Right forelimb (tissue), 1 donor: ENCODE measurements around the gene BNIP5.
A peak's percentile ranks its signal among the peaks of the same experiment; 100 is the strongest.

Source experiments
- DNase-seq: peaks from one replicate; pipeline ENCODE4 v3.0.0-alpha.2; 2018

BNIP5 gene

DNA sequence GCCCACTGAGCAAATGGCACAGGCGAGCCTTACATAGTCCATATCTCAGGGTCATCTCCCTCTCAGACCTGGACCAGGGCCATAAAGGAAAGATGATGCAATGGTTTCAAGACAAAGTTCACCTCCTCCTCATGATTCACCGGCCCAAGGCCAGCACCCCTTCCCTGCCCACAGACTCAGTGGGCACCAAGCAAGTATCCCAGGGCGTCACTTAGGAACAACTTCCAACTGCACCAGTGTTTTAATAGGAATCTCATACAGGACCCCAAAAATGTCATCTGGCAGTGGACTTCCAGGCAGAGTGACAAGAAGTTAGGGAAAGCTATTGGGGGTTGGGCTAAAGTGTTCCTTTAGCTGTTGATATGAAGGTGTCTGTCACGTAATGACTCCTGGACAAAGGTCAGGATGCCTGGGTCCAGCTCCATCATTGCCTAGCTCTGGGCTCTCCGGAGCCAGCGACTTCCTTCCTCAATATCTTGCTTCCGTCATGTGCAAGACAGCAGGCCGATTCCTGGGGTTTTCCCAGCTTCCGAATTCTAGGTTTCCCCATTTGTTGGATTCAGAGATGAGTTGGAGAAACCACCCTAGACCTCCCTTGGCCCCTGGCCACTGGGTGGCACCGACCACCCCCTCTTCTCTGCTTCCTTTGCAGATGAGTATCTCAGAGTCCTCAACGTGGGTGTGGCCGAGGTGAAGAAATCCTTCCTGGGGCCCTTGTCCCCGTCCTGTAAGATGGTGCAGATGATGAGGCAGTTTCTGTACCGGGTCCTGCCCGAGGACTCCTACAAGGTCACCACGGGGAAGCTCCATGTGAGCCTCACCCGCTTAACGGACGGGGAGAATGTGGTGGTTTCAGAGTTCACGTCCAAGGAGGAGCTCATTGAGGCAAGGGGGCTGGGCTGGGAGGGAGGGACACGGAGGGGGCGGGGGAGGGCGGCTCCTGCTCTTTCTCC lies 45.7 kb downstream of the BNIP5 start:
- DNase-seq, result no peak

DNA sequence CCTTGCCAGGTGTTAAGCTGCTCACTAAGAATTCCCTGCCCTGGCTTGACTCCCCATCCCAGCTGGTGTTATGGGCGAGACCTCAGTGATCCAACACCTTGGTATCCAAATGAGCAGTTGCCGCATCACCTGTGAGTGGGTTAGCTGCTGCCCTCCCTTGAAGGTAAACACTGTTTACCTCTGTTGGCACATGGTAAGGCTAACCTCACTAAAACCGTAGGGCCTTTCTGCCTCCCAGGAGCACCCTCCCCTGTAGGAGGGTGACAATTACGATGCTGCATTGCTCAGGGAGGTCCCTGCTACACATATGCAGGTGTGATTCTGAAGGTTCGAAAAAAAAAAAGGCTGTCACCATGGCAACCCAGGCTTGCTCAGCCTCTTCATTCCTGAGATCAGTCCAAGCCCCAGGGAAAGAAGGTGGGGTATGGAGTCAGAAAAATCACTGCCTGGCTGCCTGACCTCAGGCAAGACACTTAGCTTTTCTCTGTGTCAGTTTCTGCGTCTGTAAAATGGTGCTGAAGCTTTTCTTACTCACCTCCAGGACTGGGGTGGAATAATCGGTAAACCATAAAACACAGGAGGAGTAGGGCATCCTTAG lies 47.3 kb downstream of the BNIP5 start:
- no peak for DNase-seq

DNA sequence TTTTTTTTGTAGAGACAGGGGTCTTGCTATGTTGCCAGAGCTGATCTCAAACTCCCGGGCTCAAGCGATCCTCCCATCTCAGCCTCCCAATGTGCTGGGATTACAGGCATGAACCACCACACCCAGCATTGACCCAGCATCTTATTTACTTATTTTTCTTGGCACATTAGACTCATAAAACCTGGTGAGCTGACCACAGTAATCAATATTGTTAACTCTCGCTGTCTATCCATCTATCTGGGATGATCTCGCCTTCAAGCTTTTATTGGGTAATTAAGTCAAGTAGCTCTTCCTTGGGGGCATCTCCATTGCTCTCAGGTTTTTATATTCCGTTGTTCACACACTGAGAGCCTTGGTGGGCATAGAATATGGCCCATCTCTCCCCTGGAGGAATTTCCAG lies 49.8 kb downstream of the BNIP5 start:
- DNase-seq, result no peak

DNA sequence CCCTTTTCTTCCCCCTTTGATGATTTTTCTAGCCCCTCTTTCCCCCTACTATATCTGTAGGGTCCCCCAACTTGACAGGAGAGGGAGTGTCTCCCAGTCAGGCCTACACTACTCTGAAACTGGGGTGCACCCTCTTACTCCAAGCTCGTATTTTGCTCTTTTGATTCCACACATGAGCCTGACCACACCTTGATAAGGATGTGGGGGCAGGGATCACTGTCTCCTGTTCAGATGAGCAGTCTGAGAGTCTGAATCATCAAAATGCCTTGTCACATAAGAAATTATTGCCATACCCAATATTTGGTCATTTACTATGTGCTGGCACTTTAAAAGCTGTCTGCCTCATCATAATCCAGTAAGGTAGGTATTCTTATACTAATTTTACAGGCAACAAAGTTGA lies 50.9 kb downstream of the BNIP5 start:
- DNase-seq, result no peak

DNA sequence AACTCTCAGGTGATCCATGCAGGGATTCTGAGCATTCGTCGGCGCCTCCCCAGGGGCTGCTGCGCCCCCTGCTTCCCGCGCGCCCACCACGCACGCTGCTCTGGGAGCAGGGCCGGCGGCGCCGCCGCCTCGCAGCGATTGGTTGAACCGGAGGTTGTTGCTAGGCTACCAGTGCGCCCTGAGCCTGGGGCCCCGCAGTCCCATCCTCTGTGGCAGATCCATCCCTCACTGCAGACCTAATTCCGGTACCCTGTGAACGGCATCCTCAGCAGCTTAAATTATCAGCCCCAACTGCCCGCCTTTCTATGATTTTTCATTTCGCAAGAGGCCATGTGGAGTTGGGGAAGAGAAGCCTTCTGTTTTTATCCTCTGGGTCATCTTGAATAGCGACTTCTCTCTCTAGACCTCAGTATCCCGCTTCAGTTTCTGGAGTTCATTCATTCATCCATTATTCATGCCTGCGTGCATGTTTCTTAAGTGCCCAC lies 51.5 kb downstream of the BNIP5 start:
- no peak for DNase-seq

DNA sequence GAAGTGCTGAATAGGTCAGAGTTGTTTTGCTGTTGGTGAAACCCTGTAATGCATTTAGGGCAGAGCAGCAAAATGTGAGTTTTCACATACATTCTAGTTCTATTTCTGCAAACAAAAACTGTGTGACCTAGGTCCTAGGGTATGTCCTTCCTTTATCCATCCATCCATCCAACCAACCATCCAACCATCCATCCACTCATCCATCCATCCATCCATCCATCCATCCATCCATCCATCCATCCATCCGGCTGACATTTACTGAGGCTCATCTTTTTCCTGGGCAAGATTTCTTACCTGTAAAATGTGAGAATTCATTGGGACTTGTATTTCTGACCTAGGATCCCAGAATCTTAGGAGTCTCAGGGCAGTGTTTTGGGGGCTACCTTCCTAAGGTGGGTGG lies 52.3 kb downstream of the BNIP5 start:
- DNase-seq, result no peak

DNA sequence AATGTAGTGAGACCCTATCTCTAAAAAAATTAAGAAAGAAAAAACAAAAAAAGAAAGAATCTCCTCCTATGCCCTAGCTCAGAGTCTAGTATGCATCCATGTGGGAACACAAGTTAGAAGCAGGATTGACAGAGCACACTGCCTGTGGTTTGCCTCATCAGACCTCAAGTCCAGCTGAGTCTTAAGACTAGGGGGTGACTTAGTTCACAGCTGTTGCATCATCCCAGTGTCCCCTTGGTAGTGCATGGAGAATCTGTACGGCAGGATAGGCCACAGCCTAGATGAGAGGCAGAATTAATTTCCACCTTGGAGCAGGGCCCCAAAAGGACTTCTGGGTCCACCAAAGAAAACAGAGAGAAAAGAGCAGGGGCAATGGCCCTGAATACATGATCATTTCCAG lies 53.1 kb downstream of the BNIP5 start:
- DNase-seq, result no peak

DNA sequence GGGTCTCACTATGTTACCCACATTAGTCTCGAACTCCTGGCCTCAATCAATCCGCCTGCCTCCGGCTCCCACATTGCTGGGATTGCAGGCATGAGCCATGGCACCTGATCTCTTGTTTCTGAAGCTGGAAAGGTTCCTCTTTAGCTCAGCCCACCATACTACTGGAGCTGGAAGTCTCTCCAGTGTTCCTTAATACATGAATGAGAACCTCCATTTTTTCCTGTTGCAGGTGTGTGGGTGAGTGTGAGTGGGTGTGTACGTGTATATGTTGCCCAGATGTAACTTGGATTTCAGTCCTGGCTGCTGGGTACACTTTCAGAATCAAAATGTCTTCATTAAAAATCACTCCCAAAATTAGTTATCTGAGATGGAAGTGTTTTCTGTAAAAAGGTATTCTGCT lies 55.7 kb downstream of the BNIP5 start:
- no peak for DNase-seq

DNA sequence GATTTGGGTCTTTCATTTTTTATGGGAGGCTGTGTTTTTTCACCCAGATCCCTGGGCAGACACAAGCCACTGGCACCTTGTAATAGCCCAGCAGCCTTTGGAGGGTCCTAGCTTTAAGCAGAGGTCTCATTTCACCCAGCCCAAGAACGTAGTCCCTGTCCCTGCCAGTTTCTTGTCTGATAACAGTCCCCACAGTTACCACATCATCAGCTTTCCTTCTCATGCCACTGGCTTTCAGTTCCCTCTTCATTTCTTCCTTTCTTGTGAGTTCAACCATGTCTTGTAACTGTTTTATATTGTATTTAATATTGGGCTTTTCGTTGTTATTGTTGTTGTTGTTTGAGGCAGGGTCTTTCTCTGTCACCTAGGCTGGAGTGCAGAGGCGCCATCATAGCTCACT lies 56.2 kb downstream of the BNIP5 start:
- no peak for DNase-seq

DNA sequence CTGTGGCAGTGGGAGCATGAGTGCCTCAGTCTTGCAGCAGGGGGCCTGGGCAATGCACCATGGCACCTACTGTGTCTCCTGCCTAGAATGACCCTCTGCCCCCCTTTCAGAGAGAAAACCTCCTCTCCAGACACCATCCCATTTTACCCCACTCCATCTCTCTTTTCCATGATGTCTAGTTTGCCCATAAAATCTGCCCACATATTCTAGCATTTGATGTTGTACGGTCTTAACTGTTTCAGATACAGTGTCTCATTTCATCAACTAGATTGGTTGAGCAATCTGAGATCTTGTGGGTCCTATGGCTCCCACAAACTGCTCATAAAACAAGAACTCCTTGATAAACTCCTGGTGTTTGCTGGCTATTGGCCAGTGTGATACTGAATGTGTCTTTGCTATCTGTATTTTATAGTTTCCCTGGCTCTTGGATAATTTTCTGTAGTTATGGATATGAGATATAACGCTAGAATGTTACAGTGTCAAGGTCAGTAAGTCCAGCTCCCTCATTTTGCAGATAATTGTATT lies 58.7 kb downstream of the BNIP5 start:
- no peak for DNase-seq

DNA sequence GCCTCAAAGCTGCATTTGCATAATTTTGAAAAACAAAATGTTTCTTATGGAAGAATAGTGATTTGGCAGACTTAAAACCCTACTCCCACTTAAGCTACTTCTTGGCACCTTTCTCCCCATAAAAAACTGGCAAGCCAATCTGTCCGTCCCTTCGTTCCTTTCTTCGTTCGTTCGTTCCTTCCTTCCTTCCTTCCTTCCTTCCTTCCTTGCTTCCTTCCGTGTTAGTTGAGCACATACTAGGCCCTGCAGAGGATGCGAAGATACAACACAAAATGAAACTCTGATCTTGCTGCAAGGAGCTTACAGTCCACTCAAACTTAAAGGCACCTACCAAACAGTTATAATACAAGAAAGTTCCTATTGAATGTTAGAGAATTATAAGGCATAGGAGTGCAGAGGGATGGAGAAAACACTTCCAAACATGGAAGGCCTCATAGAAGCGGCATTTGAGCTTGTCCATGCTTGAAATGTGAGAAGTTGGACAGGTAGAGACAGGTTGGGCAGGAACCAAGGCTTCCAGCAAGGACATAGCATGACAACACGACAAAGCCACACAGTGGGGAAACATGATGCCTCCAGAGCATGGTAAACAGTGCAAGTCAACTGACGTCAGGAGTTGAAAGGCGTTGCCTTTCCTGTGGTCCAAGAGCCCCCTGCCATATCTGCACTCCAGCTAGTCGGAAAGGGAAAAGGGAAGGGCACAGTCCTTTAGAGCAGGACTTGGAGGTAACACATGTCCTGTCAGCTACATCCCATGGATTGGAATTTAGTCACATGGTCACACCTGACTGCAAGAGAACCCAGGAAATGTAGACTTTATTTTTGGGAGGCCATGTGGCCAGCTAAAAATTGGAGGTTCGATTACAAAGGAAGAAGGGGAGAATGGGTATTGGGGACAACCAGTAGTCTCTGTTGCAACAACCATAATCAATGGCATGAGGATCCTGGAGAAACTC lies 59.8 kb downstream of the BNIP5 start:
- DNase-seq, result no peak

DNA sequence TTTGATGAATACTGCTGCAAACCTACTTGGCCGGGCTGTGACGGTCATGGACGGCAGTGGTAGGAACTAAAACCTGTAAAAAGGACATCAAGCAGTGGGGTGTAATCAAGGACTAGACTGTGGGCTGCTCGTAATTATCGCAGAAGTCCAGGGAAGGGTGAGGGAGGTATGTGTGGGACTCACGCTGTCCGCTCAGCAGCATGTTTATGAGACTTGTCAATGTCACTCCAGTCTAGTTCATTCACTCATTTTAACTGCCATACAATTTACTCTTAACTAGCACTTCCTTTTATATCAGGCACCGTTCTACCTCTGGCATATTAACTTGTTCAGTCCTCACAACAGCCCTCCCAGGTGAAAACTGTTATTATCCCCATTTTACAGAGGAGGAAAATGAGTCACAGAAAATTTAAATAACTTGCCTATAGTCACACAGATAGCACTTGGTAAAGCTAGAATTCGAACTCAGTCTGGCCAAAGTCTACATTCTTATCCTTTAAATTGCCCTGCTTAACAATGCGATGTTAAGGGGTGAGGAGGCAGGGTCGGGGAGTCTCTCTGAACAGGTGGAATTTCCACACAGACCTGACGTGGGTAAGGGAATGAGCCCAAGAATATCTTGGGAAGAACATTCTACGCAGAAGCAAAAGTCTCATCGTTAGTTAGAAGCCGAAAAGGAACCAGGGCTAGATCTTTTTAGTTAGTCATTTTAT lies 62.7 kb downstream of the BNIP5 start:
- DNase-seq, result no peak

DNA sequence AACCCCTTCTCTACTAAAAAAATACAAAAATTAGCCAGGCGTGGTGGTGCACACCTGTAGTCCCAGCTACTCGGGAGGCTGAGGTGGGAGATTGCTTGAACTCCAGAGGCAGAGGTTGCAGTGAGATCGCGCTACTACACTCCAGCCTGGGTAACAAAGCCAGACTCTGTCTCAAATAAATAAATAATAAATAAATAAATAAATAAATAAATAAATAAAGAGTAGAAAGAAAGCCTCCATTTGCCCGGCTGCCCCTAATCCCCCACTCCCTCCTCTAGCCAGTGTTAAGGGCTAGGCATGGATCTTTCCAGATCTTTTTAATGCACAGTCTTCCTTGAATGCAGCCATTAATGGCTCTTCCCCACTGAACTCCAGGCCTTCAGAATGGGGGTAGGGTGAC lies 63.6 kb downstream of the BNIP5 start:
- no peak for DNase-seq

DNA sequence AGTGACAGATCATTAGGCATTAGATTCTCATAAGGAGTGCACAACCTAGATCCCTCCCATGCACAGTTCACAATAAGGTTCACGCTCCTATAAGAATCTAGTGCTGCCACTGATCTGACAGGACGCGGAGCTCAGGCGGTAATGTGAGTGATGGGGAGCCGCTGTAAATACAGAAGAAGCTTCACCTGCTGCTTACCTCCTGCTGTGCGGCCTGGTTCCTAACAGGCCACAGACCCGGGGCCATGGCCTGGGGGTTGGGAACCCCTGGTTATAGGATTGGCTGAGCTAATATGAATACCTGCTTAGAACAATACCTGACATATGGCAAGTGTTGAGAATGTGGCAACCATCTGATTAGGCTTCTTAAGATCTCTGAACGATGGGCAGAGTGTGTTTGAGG lies 64.5 kb downstream of the BNIP5 start:
- no peak for DNase-seq

DNA sequence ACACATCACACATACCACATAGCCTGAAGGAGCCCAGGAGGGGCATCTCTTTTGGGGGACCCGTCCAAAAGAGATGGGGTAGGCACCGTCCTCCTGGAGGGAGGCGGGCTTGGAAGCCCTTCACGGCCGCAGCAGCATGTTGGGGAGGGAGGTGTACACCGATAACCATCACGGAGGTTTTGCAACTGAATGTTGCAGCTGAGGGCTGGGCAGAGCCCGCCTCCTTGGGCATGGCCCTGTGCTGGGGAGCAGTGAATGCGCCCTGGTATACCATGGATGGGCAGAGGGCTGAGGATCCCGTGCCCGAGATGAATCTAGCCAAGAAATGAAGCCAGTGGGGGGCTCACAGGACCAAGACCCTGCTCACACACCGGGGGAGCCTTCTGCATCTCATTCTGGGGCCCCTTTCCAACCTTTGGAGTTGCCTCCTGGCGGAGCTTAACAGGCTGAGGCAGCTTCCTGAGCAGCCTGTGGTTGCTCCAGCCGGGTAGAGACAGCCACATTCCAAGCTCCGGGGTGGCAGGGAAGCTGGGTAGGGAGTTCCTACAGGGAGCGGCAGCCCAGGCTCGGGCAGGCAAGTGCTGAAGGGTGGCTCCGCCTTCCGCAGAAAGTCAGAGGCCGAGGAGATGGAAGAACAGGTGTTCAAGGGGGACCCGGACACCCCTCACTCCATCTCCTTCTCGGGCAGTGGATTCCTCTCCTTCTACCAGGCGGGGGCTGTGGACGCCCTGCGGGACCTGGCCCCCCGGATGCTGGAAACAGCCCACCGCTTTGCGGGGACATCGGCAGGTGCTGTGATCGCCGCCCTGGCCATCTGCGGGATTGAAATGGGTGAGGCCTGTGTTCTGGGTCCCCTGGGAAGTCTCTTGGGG lies 66.6 kb downstream of the BNIP5 start, which contains the start of gene PNPLA1:
TSS of gene PNPLA1 (plus strand) at position 227 of the 872 bp plus-strand sequence. CDS start at position 627, 400 bp downstream.
- DNase-seq, result no peak

DNA sequence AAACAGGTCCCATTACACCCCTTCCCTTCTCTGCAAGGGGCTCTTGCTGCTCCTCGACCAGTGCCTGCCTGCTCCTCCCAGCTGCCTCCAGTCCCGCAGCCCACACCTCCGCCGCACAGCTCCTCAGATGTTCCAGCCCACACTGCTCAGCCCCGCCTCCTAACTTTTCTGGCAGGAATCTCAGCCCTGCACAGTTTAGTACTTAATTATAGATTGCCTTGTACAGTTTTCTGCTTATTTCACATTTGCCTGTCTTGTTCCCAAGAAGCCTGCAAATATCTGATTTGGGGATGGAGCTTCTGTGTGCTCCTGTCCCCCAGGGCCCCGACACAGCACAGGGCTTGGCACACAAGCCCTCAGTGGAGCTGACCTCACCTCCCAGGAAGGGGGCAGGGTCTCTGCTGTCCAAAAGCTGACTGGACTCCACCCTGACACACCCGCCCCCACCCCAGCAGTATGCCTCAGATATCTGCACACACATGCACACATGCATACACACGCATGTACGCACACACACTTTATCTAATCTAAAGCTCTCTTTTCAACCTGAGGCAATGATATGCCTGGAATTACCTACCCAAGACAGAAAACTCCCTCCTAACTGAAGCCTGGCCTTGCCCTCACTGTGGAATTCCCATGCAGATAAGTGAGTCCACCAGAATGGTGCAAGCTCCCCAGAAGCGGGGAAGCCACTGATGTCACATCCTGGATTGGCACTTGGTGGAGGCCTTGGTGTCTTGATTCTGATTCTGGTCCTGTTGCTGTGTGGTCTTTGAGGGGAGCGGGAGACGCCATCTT lies 68.0 kb downstream of the BNIP5 start:
- peak; percentile 51 for DNase-seq

DNA sequence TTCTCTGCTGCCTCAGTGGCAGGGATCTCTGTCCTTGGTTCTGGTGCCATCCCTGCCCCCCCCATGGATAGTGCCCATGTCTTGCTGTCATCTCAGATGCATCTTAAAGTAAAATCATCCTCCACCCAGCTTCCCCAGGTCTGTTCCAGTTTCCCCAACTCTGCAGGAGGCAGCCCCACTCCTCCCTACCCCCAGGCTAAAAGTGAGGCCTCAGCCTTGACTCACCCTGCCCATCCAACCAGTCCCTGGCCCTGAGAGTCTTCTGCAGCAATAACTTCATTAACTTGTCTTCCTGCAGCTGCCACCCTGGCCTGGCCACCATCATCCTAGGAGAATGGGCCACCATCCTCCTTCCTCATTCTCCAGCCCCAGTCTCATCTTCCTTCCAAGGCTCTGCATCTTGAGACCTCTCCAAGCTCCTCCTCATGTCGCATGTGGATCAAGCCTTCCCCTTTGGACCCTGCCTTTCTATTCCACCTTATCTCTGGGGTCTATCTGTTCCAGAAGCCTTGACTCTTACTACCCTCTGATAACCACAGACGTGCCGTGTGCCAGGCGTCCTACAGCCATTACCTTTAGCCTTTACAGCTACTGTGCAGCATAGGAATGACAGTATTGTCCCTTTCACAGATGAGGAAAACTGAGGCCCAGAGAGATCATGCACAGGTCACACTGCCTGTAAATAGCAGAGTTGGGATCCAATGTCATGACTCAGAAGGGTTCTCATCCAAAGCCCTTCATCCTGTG lies 68.8 kb downstream of the BNIP5 start:
- no peak for DNase-seq

DNA sequence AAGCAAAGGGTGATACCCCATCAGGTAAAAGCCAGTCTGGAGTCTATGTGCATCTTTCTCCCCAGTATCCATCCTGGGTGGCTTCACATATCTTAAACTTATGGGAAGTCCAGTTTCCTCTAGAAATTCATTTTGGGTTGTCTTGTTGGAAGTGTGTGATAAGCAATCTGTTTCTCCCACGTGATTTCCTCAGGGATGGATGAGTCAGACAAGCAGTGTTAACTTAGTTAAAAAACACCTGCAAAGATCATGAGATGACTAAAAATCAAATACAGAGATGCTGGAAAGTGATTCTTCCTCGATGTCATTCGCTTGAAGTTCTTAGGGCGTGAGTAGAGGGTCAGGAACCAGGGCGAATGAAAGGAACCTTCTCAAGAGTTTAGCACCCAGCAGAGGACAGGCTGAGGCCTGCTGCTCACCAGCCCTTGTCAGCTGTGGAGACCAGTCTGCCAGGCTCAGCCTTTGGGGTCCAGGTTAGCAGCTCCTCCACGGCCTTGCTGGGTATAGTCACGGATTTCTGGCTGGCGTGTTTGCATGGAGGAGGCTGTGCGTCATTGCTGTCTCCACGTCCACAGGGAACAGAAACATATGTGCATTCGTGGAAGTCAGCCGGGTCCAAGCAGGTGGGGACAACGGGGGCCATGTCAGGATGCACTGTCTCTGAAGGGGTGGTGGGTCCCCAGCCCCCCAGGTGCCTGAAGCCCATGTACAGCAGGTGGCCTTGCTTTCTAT lies 69.6 kb downstream of the BNIP5 start:
- DNase-seq, result no peak
